SK-N-SH treated with all-trans-retinoic acid at 6 μM for 48 hours (cell line): Measurements from ENCODE around the gene NUP210.

Source experiments
- ATAC-seq: fragments of 200-7000 bp; cut with Tn5 transposase; 3 replicates; pipeline ENCODE4 v1.9.1; 2020; ENCODE audit warnings: mild to moderate bottlenecking, moderate library complexity
- ARNTL ChIP-seq: fragments of 450-650 bp; formaldehyde crosslinking; IDR thresholded peaks from 2 replicates; pipeline ENCODE4 v1.5.0; 2020; ENCODE audit warnings: low read depth, mild to moderate bottlenecking, moderate library complexity, borderline replicate concordance
- BACH2 ChIP-seq: fragments of 250-450 bp; sonication (Bioruptor Pico); IDR thresholded peaks from 2 replicates; pipeline ENCODE4 v1.9.0; 2021; ENCODE audit warnings: mild to moderate bottlenecking, borderline replicate concordance
- CREB5 ChIP-seq: fragments of 250-450 bp; sonication (Bioruptor Pico); IDR thresholded peaks from 2 replicates; pipeline ENCODE4 v1.5.1; 2020; ENCODE audit warnings: low read depth, mild to moderate bottlenecking, moderate library complexity
- CSRNP3 ChIP-seq: fragments of 250-450 bp; sonication (Bioruptor Pico); IDR thresholded peaks from 2 replicates; pipeline ENCODE4 v1.5.1; 2021; ENCODE audit warnings: mild to moderate bottlenecking, moderate library complexity
- ESRRG ChIP-seq: fragments of 250-450 bp; sonication (Bioruptor Pico); IDR thresholded peaks from 2 replicates; pipeline ENCODE4 v1.6.1; 2021; ENCODE audit warnings: mild to moderate bottlenecking
- GLIS3 ChIP-seq: fragments of 250-450 bp; sonication (Bioruptor Pico); IDR thresholded peaks from 2 replicates; pipeline ENCODE4 v1.5.0; 2020; ENCODE audit warnings: mild to moderate bottlenecking, moderate library complexity
- OSR1 ChIP-seq: fragments of 250-450 bp; sonication (Bioruptor Pico); IDR thresholded peaks from 2 replicates; pipeline ENCODE4 v1.8.0; 2022; ENCODE audit warnings: moderate library complexity, mild to moderate bottlenecking, inconsistent platforms
- PATZ1 ChIP-seq: fragments of 250-450 bp; sonication (Bioruptor Pico); IDR thresholded peaks from 2 replicates; pipeline ENCODE4 v1.8.0; 2020; ENCODE audit warnings: mild to moderate bottlenecking, moderate library complexity, borderline replicate concordance
- POU6F1 ChIP-seq: fragments of 250-450 bp; sonication (Bioruptor Pico); IDR thresholded peaks from 2 replicates; pipeline ENCODE4 v1.8.0; 2021; ENCODE audit warnings: low read depth, mild to moderate bottlenecking, moderate library complexity, borderline replicate concordance
- PPARA ChIP-seq: fragments of 250-450 bp; sonication (Bioruptor Pico); IDR thresholded peaks from 2 replicates; pipeline ENCODE4 v1.5.0; 2020; ENCODE audit warnings: mild to moderate bottlenecking, borderline replicate concordance
- RARB ChIP-seq: fragments of 250-450 bp; sonication (Bioruptor Pico); IDR thresholded peaks from 2 replicates; pipeline ENCODE4 v1.8.0; 2021; ENCODE audit warnings: mild to moderate bottlenecking, moderate library complexity
- SNAI2 ChIP-seq: fragments of 250-450 bp; sonication (Bioruptor Pico); IDR thresholded peaks from 2 replicates; pipeline ENCODE4 v1.5.0; 2020; ENCODE audit warnings: mild to moderate bottlenecking, moderate library complexity
- TCF4 ChIP-seq: fragments of 250-450 bp; sonication (Bioruptor Pico); IDR thresholded peaks from 2 replicates; pipeline ENCODE4 v1.8.0; 2021; ENCODE audit warnings: mild to moderate bottlenecking, moderate library complexity, borderline replicate concordance
- TOX ChIP-seq: fragments of 250-450 bp; sonication (Bioruptor Pico); IDR thresholded peaks from 2 replicates; pipeline ENCODE4 v1.8.0; 2021; ENCODE audit warnings: mild to moderate bottlenecking, moderate library complexity, borderline replicate concordance
- TSHZ2 ChIP-seq: fragments of 250-450 bp; sonication (Bioruptor Pico); IDR thresholded peaks from 2 replicates; pipeline ENCODE4 v1.5.0; 2020; ENCODE audit warnings: mild to moderate bottlenecking, moderate library complexity
- ZC3H10 ChIP-seq: fragments of 250-450 bp; sonication (Bioruptor Pico); IDR thresholded peaks from 2 replicates; pipeline ENCODE4 v1.5.1; 2021; ENCODE audit warnings: mild to moderate bottlenecking, moderate library complexity
- ZFP3 ChIP-seq: fragments of 250-450 bp; sonication (Bioruptor Pico); IDR thresholded peaks from 2 replicates; pipeline ENCODE4 v1.5.0; 2020; ENCODE audit warnings: mild to moderate bottlenecking, moderate library complexity
- ZFP30 ChIP-seq: fragments of 450-650 bp; formaldehyde crosslinking; IDR thresholded peaks from 2 replicates; pipeline ENCODE4 v1.5.0; 2022; ENCODE audit warnings: mild to moderate bottlenecking, moderate library complexity
- ZNF565 ChIP-seq: fragments of 450-650 bp; formaldehyde crosslinking; conservative IDR thresholded peaks from 2 replicates; pipeline ENCODE4 v1.5.0; 2020; ENCODE audit warnings: low read depth, mild to moderate bottlenecking, moderate library complexity
- ZNF8 ChIP-seq: fragments of 450-650 bp; formaldehyde crosslinking; IDR thresholded peaks from 2 replicates; pipeline ENCODE4 v1.5.0; 2020; ENCODE audit warnings: mild to moderate bottlenecking, moderate library complexity

NUP210 gene

DNA sequence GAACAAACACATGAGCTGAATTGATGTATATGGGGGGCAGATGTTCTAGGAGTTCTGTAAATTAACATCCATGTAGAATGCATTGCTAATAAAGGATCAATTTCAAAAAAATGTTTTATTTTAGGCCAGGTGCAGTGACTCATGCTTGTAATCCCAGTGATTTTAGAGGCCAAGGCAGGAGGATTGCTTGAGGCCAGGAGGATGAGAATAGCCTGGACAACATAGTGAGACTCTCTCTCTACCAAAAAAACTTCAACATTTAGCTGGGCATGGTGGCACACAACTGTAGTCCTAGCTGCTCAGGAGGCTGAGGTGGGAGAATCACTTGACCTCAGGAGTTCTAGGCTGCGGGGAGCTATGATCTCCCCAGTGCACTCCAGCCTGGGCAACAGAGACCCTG, 6.5 kb upstream of the NUP210 start (continued):
- TF ChIP-seq POU6F1 (CRISPR knock-in tag) (no peak), TOX (CRISPR knock-in tag) (no peak), GLIS3 (no peak), ZNF8 (CRISPR knock-in tag) (no peak), SNAI2 (CRISPR knock-in tag) (no peak), OSR1 (CRISPR knock-in tag) (no peak), PATZ1 (CRISPR knock-in tag) (no peak), TCF4 (CRISPR knock-in tag) (no peak), ZNF565 (CRISPR knock-in tag) (no peak)

- TF ChIP-seq ZNF8 (CRISPR knock-in tag) (no peak), ARNTL (CRISPR knock-in tag) (no peak), SNAI2 (CRISPR knock-in tag) (no peak), ZFP3 (CRISPR knock-in tag) (no peak), ZFP30 (CRISPR knock-in tag) (no peak), TSHZ2 (no peak), ZC3H10 (CRISPR knock-in tag) (no peak), BACH2 (no peak), RARB (CRISPR knock-in tag) (no peak), CREB5 (CRISPR knock-in tag) (no peak), PPARA (CRISPR knock-in tag) (no peak), PATZ1 (CRISPR knock-in tag) (no peak), TOX (CRISPR knock-in tag) (no peak), ESRRG (CRISPR knock-in tag) (no peak)
These were observed 5.6 kb upstream of the NUP210 start for GRCh38 chr3:13425689-13426088.

DNA sequence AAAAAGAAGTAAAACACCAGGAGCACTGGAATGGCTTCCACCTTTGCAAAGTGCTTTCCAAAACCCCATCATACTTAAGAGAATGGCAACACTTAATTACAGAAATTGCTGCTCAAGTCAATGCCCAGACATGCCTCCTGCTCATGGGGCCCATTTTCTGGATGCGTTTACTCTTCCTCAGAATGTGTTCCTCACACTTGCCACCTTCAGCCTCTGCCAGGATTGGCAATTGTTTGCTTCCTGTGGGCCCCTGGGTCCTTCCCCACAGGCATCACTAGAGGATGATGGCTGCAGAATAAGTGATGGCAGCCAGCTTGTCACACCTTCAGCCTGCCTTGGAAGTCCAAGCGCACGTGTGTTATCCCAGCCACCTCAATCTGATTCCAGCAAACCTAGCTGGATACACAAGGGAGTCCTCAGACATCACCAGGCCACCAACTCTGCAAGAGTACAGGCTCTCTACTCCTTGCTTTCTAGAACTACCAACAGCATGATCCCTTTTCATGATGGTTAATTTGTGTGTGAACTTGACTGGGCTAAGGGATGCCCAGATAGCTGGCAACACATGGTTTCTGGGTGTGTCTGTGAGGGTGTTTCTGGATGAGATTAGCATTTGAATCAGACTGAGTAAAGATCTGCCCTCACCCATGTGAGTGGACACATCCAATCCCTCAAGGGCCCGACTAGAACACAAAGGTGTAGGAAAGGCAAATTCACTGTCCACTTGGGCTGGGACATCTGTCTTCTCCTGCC, 4.9 kb upstream of the NUP210 start:
- no peak for ATAC-seq
- TF ChIP-seq SNAI2 (CRISPR knock-in tag) = no peak
- TF ChIP-seq ARNTL (CRISPR knock-in tag) = no peak
- TF ChIP-seq ZFP3 (CRISPR knock-in tag) = no peak
- TF ChIP-seq TOX (CRISPR knock-in tag) = no peak
- TF ChIP-seq ZC3H10 (CRISPR knock-in tag) = no peak
- TF ChIP-seq PPARA (CRISPR knock-in tag) = no peak
- TF ChIP-seq BACH2 = no peak
- no peak for TF ChIP-seq CSRNP3 (CRISPR knock-in tag)
- no peak for TF ChIP-seq CREB5 (CRISPR knock-in tag)
- TF ChIP-seq PATZ1 (CRISPR knock-in tag) = no peak
- TF ChIP-seq RARB (CRISPR knock-in tag) = no peak

More at GRCh38 chr3:13425689-13426088, 5.6 kb upstream of the NUP210 start:
- no peak for ATAC-seq
